GM13977 (cell line): ENCODE data around the gene TRIM15.
A peak's percentile ranks its signal among the peaks of the same experiment; 100 is the strongest.

ENCODE experiments used
- DNase-seq: peaks from one replicate; pipeline ENCODE4 v3.0.0; 2012; ENCODE audit warnings: low spot score
- CTCF ChIP-seq: IDR thresholded peaks from 2 replicates; pipeline ENCODE4 v1.5.1; 2012; ENCODE audit warnings: mild to moderate bottlenecking, control low read depth; ENCODE audit not compliant: insufficient read depth; ENCODE audit errors: extremely low read depth, missing control alignments
- in situ Hi-C: fragments of 300-500 bp; cut with MboI; formaldehyde crosslinking; loops from one replicate; pipeline ENCODE4 v1.12.0; 2022; ENCODE audit warnings: low sequenced_read_pairs, low pct_unique_long_range_greater_than_20kb, mixed read lengths, inconsistent platforms; ENCODE audit not compliant: unreplicated experiment

The TRIM15 gene

GRCh38 chr6:30157581-30157980, 5.8 kb upstream of the TRIM15 start:
- no peak for TF ChIP-seq CTCF
- in situ Hi-C loops, result no loop called here

DNA sequence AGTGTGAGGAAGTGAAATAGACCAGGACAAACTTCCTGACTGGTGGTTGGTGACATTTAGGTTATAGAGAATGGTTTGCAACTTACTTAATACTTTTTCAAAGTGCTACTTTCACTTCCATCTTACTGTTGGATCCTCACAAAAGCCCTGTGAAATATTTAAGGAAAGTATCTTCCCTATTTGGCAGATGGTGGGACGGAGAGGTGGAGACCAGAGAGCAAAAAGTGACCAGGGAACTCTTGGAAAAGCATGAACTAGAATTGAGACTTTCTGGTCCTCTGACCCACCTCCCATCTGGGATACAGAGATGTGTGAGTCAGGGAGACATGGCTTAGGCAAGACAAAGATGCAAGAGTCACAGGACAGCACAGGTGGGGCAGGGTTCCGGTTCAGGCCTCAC, 5.3 kb upstream of the TRIM15 start:
- TF ChIP-seq CTCF, result no peak
- DNase-seq, result no peak
- in situ Hi-C loops, result no loop called here

More at GRCh38 chr6:30157581-30157980, 5.8 kb upstream of the TRIM15 start:
- no peak for DNase-seq

DNA sequence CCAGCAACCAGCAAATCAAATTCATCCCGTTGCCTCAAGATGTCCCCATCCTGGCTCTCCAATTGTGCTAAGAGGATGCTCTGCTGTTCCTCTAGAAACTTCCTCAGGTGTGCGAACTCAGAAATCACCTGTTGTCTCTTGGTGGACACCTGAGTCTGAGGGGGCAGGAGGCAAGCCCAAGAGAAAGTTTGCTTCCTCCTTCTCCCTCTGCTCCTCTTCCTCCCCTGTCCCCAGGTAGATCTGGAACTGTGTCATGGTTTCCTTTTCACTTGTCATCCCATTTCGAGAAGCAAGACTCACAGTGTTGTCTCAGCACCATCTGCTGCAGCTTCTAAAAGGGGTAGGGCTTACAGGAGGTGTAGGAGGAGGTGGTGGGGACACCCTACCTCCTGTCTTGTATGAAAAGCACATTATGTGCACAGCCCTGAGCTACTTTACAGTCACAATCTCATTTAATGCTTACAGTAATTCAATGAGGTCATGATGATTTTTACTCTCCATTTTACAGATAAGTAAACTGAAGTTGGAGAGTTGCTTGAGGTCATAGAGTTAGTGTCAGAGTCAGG, 4.8 kb upstream of the TRIM15 start:
- TF ChIP-seq CTCF, result no peak
- in situ Hi-C loops, result no loop called here
- peak; percentile 51 for DNase-seq

- in situ Hi-C loops, result no loop called here
- DNase-seq, result no peak
- no peak for TF ChIP-seq CTCF
Observed at GRCh38 chr6:30160008-30160784, 3.1 kb upstream of the TRIM15 start.

GRCh38 chr6:30160785-30161531, 2.4 kb upstream of the TRIM15 start, which contains the start of gene TRIM10:
TRIM10 (minus strand) TSS chr6:30161211; CDS start chr6:30160858, 353 bp downstream.
- no peak for DNase-seq
- in situ Hi-C loops, result no loop called here
- no peak for TF ChIP-seq CTCF

DNA sequence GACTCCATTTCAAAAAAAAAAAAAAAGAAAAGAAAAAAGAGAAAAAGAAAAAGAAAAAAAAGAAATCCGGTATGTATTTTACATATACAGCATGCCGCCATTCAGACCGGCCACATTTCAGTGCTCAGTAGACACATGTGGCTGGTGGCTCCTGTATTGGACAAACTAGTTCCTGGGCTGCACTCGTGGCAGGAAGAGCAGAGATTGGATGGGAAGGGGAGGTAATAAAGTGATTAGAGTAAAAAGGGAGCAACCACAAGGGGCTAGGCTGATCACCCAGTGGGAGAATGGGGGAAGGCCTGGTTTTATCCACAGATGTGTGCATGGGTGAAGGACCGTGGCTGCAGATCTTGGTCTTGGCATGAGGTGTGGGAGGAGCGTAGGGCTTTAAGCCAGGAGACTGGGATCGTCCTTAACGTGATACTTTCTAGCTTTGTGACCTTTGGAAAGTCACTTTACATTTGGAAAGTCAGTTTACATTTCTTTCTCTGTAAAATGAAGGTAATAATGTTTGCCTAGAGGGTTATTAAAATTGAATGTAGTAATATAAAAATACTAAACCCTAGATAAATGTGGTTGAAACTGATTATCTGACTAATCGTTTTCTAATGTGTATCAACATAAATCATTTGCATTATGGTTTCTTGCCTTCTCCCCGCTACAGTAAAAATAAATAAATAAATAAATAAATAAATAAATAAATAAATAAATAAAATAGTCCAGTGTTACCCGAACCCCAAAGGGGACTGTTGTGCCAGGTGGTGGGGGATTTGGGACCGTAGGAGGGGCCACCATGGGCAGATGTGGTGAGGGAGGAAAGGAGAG, 869 bp upstream of the TRIM15 start:
- no peak for DNase-seq
- in situ Hi-C loops, result no loop called here
- TF ChIP-seq CTCF, result no peak
